Measurements from ENCODE around the gene PPP1R1B. TPM values are rescaled to one million over a fixed set of nuclear protein-coding genes. Genes with fewer than 3 reads are reported as not detected.

Gene PPP1R1B
- polyA plus RNA-seq, 2 donors = 0.43 to 1.2 TPM

DNA sequence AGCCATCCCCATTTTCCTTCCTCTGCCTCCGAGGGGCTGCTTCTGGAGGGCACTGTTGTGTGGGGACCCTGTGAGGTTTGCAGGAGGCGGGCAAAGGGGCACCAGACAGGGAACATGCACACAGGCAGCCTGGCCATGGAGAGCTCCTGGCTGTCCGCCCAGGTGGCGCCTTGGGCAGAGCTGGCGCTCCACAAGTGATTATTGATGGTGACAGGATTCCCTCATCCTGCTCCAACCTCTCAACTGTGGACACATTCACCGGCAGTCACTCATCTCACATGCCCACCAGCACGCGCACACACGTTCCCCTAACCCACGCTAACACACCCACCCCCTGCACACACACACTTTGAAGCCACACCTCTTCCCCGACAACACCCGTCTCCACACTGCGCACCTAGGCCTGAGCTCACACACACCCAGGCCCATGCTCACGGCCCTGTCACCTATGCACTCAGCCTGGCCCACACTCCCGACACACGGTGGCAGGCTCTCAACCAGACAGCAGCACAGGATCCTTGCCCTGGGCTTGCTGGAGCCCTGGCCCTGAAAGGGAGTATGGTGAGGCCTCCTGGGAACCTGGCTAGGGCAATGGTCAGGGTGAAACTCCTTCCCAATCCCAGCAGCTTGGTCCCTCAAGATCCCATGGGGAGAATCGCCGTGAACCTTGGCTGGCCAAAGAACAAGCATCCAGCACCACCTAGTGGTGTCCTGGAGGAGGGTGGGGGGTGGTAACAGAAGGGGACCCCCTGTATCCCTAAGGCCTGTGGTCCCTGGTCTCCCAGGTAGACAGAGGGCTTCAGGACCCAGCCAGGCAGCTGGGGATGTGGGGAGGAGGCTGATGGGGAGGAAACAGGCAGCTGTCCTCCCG lies 45.1 kb downstream of the PPP1R1B start:
- Histone ChIP-seq H3K4me3 (ENCODE audit: low read depth in 1 of 2, low read length in 2 of 2) (no peak overlapping the region), H3K27me3 (ENCODE audit: control insufficient read depth in 1 of 2, insufficient read depth in 2 of 2, low read length in 2 of 2) (no peaks in the 10 kb centered on the region), H3K9me3 (ENCODE audit: control insufficient read depth in 2 of 2, insufficient read depth in 1 of 2, low read depth in 1 of 2, low read length in 1 of 2) (no peaks in the 10 kb centered on the region), H3K4me1 (ENCODE audit: control insufficient read depth in 2 of 2, insufficient read depth in 2 of 2, low read length in 1 of 2) (peaks cover 6 to 42% of the 10 kb centered on the region in 2 donors), H3K36me3 (ENCODE audit: control insufficient read depth in 2 of 2, insufficient read depth in 2 of 2, low read length in 1 of 2) (peaks cover 0 to 4% of the 10 kb centered on the region in 2 donors), H3K27ac (ENCODE audit: low read depth in 2 of 2, low read length in 1 of 2) (peak overlapping the region in 1 of 2 donors; percentile 60)
- 39 to 42% methylated on average over 19 of the region's 19 CpGs for WGBS, 2 donors

DNA sequence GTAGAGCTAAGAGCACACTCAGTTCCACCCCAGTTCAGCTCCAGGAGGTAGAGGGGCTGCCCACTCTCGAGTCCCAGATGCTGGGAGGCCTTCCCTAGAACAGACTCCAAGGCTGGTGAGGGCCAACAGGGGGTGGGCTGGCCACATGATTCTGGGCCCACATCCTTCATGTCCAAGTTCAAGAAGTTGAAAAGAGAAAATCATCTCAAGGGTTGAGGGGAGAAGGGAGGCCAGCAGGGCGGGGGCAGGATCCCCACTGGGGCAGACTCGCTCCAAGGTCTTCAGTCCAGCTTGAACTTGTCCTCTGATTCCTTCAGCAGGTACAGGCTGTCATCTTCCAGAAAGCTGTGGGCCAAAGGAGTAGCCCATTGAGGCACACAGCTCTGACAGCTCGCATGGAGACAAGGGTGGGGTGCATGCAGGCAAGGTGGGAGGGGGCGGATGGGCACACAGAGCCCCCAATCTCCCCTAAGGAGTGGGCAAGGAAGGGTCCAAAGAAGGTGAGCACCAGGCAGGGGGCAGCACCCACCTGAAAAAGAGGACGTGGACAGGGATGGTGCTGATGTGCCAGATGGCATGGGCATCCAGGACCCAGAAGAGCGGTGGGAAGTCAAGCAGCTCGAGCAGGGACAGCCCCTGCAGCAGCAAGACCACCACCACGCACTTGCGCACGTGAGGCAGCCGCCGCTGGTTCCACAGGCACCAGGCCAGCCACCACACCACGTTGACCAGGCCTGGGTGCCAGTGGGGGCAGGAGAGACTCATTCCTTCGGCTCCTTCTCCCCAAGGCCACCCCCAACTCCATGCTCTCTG lies 46.0 kb downstream of the PPP1R1B start:
- Histone ChIP-seq H3K9me3 (ENCODE audit: control insufficient read depth in 2 of 2, insufficient read depth in 1 of 2, low read depth in 1 of 2, low read length in 1 of 2) (no peaks in the 10 kb centered on the region), H3K27me3 (ENCODE audit: control insufficient read depth in 1 of 2, insufficient read depth in 2 of 2, low read length in 2 of 2) (no peaks in the 10 kb centered on the region), H3K27ac (ENCODE audit: low read depth in 2 of 2, low read length in 1 of 2) (peak overlapping the region in 1 of 2 donors; percentile 60), H3K36me3 (ENCODE audit: control insufficient read depth in 2 of 2, insufficient read depth in 2 of 2, low read length in 1 of 2) (peaks cover 0 to 7% of the 10 kb centered on the region in 2 donors), H3K4me3 (ENCODE audit: low read depth in 1 of 2, low read length in 2 of 2) (no peak overlapping the region), H3K4me1 (ENCODE audit: control insufficient read depth in 2 of 2, insufficient read depth in 2 of 2, low read length in 1 of 2) (peaks cover 9 to 41% of the 10 kb centered on the region in 2 donors)
- WGBS, 2 donors = 82 to 87% methylated on average over 14 to 15 of the region's 15 CpGs

GRCh38 chr17:39673335-39674081 lies 46.8 kb downstream of the PPP1R1B start:
- 76 to 78% methylated on average over 13 of the region's 13 CpGs for WGBS, 2 donors
- H3K36me3 ChIP-seq (ENCODE audit: control insufficient read depth in 2 of 2, insufficient read depth in 2 of 2, low read length in 1 of 2) = peaks cover 0 to 10% of the 10 kb centered on the region in 2 donors
- no peak overlapping the region for H3K4me3 ChIP-seq (ENCODE audit: low read depth in 1 of 2, low read length in 2 of 2)
- no peaks in the 10 kb centered on the region for H3K9me3 ChIP-seq (ENCODE audit: control insufficient read depth in 2 of 2, insufficient read depth in 1 of 2, low read depth in 1 of 2, low read length in 1 of 2)
- H3K27me3 ChIP-seq (ENCODE audit: control insufficient read depth in 1 of 2, insufficient read depth in 2 of 2, low read length in 2 of 2) = no peaks in the 10 kb centered on the region
- peak overlapping the region in 1 of 2 donors; percentile 93 for H3K27ac ChIP-seq (ENCODE audit: low read depth in 2 of 2, low read length in 1 of 2)
- H3K4me1 ChIP-seq (ENCODE audit: control insufficient read depth in 2 of 2, insufficient read depth in 2 of 2, low read length in 1 of 2) = peaks cover 5 to 42% of the 10 kb centered on the region in 2 donors

GRCh38 chr17:39674179-39674578 lies 47.4 kb downstream of the PPP1R1B start:
- H3K9me3 ChIP-seq (ENCODE audit: control insufficient read depth in 2 of 2, insufficient read depth in 1 of 2, low read depth in 1 of 2, low read length in 1 of 2) = no peaks in the 10 kb centered on the region
- no peaks in the 10 kb centered on the region for H3K27me3 ChIP-seq (ENCODE audit: control insufficient read depth in 1 of 2, insufficient read depth in 2 of 2, low read length in 2 of 2)
- peaks cover 0 to 10% of the 10 kb centered on the region in 2 donors for H3K36me3 ChIP-seq (ENCODE audit: control insufficient read depth in 2 of 2, insufficient read depth in 2 of 2, low read length in 1 of 2)
- no peak overlapping the region for H3K4me3 ChIP-seq (ENCODE audit: low read depth in 1 of 2, low read length in 2 of 2)
- peak overlapping the region in 1 of 2 donors; percentile 93 for H3K27ac ChIP-seq (ENCODE audit: low read depth in 2 of 2, low read length in 1 of 2)
- WGBS, 2 donors = 76 to 78% methylated on average over 5 of the region's 5 CpGs
- H3K4me1 ChIP-seq (ENCODE audit: control insufficient read depth in 2 of 2, insufficient read depth in 2 of 2, low read length in 1 of 2) = peaks cover 5 to 42% of the 10 kb centered on the region in 2 donors

DNA sequence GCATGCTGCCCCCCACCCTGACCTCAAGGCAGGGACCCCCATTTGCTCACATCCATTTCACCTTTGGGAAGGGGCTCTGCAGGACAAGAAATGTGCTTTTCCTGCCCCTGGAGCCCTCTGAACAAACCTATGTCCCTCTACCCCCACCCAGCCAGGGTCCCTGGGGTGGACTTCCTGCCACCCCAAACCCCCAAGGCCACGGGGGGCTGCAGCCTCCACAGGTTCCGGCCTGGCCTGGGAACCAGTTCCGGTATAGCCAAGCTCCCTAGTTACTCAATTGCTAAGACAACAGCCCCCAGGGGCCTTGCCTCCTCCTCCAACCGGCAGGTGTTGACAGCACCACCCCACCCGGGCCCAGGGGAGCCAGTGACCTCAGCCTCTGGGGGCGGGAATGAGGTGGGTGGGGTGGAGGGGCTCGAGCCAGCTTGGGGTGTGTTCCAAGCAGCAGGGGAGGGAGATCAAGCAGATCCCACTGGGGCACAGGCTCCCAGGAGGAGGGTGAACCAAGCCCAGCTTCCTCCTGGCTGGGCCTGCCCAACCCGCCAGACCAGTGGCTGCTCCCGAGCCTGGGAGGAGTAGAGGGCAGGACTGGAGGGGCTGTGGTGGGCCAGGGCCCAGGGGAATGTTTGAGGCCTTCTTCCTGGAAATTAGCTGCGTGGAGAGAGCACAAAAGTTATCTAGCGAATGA lies 48.1 kb downstream of the PPP1R1B start:
- Histone ChIP-seq H3K9me3 (ENCODE audit: control insufficient read depth in 2 of 2, insufficient read depth in 1 of 2, low read depth in 1 of 2, low read length in 1 of 2) (no peaks in the 10 kb centered on the region), H3K27ac (ENCODE audit: low read depth in 2 of 2, low read length in 1 of 2) (peak overlapping the region; percentile 91 to 93), H3K27me3 (ENCODE audit: control insufficient read depth in 1 of 2, insufficient read depth in 2 of 2, low read length in 2 of 2) (no peaks in the 10 kb centered on the region), H3K4me1 (ENCODE audit: control insufficient read depth in 2 of 2, insufficient read depth in 2 of 2, low read length in 1 of 2) (peaks cover 5 to 43% of the 10 kb centered on the region in 2 donors), H3K4me3 (ENCODE audit: low read depth in 1 of 2, low read length in 2 of 2) (no peak overlapping the region), H3K36me3 (ENCODE audit: control insufficient read depth in 2 of 2, insufficient read depth in 2 of 2, low read length in 1 of 2) (peaks cover 0 to 10% of the 10 kb centered on the region in 2 donors)
- WGBS, 2 donors = 33 to 42% methylated on average over 11 of the region's 11 CpGs

DNA sequence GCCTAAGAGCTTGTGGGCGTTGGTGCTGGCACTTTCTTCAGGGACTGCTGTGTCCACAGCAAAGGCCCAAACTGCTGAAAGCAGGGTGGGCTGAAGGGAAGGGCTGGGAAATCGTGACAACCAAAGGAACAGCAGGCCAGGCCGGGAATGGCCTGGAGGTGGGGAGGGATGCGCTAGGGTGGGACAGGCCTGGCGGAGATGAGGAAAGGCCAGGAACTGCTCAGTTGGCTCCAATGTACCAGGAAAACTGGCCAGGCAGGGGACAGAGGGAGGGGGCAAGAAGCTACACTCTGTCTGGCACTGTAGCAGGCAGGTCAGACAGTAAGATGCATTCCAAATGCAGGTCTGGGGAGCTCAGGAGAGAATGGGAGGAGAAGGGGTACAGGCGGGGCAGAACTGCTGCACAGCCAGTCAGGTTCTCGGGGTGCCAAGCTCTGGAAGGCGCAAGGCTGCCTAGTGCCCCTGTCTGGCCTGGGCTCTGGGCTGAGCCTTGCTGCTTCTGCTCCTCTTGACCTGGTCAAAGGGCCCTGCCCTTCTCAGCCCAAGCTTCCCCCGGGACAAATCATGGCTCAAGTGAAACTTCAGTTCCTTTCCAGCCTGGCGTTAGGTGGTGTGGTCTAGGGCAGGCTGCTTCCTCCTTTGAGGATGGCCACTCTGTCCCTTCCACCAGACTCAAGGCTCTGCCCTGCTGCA lies 48.8 kb downstream of the PPP1R1B start:
- 60 to 64% methylated on average over 10 of the region's 10 CpGs for WGBS, 2 donors
- Histone ChIP-seq H3K4me3 (ENCODE audit: low read depth in 1 of 2, low read length in 2 of 2) (no peak overlapping the region), H3K27ac (ENCODE audit: low read depth in 2 of 2, low read length in 1 of 2) (peak overlapping the region; percentile 91 to 93), H3K36me3 (ENCODE audit: control insufficient read depth in 2 of 2, insufficient read depth in 2 of 2, low read length in 1 of 2) (peaks cover 0 to 10% of the 10 kb centered on the region in 2 donors), H3K27me3 (ENCODE audit: control insufficient read depth in 1 of 2, insufficient read depth in 2 of 2, low read length in 2 of 2) (no peaks in the 10 kb centered on the region), H3K4me1 (ENCODE audit: control insufficient read depth in 2 of 2, insufficient read depth in 2 of 2, low read length in 1 of 2) (peaks cover 5 to 45% of the 10 kb centered on the region in 2 donors), H3K9me3 (ENCODE audit: control insufficient read depth in 2 of 2, insufficient read depth in 1 of 2, low read depth in 1 of 2, low read length in 1 of 2) (no peaks in the 10 kb centered on the region)

GRCh38 chr17:39676198-39676819 lies 49.6 kb downstream of the PPP1R1B start:
- Histone ChIP-seq H3K9me3 (ENCODE audit: control insufficient read depth in 2 of 2, insufficient read depth in 1 of 2, low read depth in 1 of 2, low read length in 1 of 2) (no peaks in the 10 kb centered on the region), H3K4me1 (ENCODE audit: control insufficient read depth in 2 of 2, insufficient read depth in 2 of 2, low read length in 1 of 2) (peaks cover 5 to 45% of the 10 kb centered on the region in 2 donors)
- WGBS, 2 donors = 37 to 52% methylated on average over 7 of the region's 7 CpGs

DNA sequence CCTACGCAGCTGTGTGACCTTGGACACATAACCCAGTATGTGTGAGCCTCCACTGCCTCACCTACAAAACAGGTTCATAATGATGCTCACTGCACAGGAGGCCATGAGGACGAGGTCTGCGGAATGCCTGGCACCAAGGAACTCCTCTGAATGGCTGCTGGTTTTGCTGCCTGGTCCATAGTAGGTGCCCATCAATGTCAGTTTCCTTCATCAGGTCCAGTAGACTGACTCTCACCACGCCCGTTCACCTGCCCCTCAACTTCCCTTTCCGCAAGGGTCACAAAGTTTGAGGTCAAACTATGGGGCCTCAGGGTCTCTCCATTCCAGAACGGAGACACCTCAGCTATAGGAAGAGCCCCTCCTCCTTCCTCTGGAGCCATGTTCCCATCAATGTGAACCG lies 50.3 kb downstream of the PPP1R1B start:
- 75 to 86% methylated on average over 8 of the region's 8 CpGs for whole genome bisulfite sequencing, 2 donors

More at GRCh38 chr17:39676198-39676819, 49.6 kb downstream of the PPP1R1B start:
- H3K27ac ChIP-seq (ENCODE audit: low read depth in 2 of 2, low read length in 1 of 2) = peak overlapping the region; percentile 91 to 93
- H3K27me3 ChIP-seq (ENCODE audit: control insufficient read depth in 1 of 2, insufficient read depth in 2 of 2, low read length in 2 of 2) = no peaks in the 10 kb centered on the region
- no peak overlapping the region for H3K4me3 ChIP-seq (ENCODE audit: low read depth in 1 of 2, low read length in 2 of 2)
- H3K36me3 ChIP-seq (ENCODE audit: control insufficient read depth in 2 of 2, insufficient read depth in 2 of 2, low read length in 1 of 2) = peaks cover 0 to 10% of the 10 kb centered on the region in 2 donors

More for the DNA sequence above, 50.3 kb downstream of the PPP1R1B start:
- H3K27ac ChIP-seq (ENCODE audit: low read depth in 2 of 2, low read length in 1 of 2) = peak overlapping the region in 1 of 2 donors; percentile 93
- H3K4me3 ChIP-seq (ENCODE audit: low read depth in 1 of 2, low read length in 2 of 2) = no peak overlapping the region
- peaks cover 5 to 39% of the 10 kb centered on the region in 2 donors for H3K4me1 ChIP-seq (ENCODE audit: control insufficient read depth in 2 of 2, insufficient read depth in 2 of 2, low read length in 1 of 2)
- H3K36me3 ChIP-seq (ENCODE audit: control insufficient read depth in 2 of 2, insufficient read depth in 2 of 2, low read length in 1 of 2) = peaks cover 0 to 10% of the 10 kb centered on the region in 2 donors
- H3K9me3 ChIP-seq (ENCODE audit: control insufficient read depth in 2 of 2, insufficient read depth in 1 of 2, low read depth in 1 of 2, low read length in 1 of 2) = no peaks in the 10 kb centered on the region
- H3K27me3 ChIP-seq (ENCODE audit: control insufficient read depth in 1 of 2, insufficient read depth in 2 of 2, low read length in 2 of 2) = no peaks in the 10 kb centered on the region
